ENCODE data around the gene IQSEC2.
A peak's percentile ranks its signal among the peaks of the same experiment; 100 is the strongest.

IQSEC2 gene

GRCh38 chrX:53223955-53224859 lies 57.2 kb downstream of the IQSEC2 start:
- DNase-seq (ENCODE audit: low read depth), result peak; percentile 7
- H3K4me3 ChIP-seq (ENCODE audit: low read depth, low read length), result peak overlapping the region; percentile 80

DNA sequence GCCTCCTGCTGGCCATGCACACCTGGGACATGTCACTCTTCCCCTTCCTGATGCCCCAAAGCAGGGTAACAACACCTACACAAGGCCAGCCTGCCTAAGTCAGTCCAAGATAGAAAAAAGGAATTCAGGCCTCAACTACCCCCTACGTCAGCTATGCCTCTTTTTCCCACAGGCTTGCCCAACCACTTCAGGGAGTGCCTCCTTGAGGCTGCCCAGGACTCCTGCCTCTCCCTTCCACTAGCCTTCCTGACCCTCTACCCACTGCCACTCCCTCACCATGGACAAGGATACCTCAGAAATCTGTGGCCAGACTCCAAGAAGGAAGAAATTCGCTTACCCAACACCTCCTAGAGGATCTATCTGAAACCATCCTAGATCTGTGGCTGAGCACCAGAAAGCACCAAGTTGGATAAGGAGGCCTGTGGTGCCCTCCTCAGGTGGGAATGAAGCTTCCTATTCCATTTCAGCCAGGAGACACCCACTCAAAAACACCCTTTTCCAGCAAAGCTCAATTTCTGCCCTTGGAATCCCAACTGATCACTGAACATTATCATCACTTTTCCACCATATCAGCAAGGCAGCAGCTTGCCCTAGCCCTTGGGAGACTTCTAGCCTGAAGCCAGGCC lies 58.2 kb downstream of the IQSEC2 start:
- H3K4me3 ChIP-seq (ENCODE audit: low read depth, low read length), result peak overlapping the region; percentile 80
- no peak for DNase-seq (ENCODE audit: low read depth)
